A549 (cell line): ENCODE measurements around the gene PFN3. TPM values are rescaled to one million over a fixed set of nuclear protein-coding genes. Genes with fewer than 3 reads are reported as not detected.

Source experiments
- ATAC-seq, 2 experiments: fragments of 200-7000 bp in 1 of 2; fragments of >200 bp in 1 of 2; cut with Nextera tagmentation in 1 of 2; cut with Tn5 transposase in 1 of 2; 3 replicates each; pipeline versions ENCODE4 v1.8.0 to v1.9.1; 2018 to 2020; ENCODE audit warnings: mild to moderate bottlenecking in 1 of 2, moderate library complexity in 1 of 2
- CTCF ChIA-PET: fragments of 300-600 bp; sonication (Branson Sonifier 250); formaldehyde crosslinking; extraction: SDS; loops from one replicate; lab custom pipeline; 2021; ENCODE audit warnings: antibody characterized with exemption, inconsistent platforms; lab: Yijun Ruan, JAX
- POLR2A ChIA-PET: fragments of 350-600 bp; formaldehyde crosslinking; extraction: SDS; loops from one replicate; lab custom pipeline; 2021; ENCODE audit warnings: antibody characterized with exemption, inconsistent platforms; lab: Yijun Ruan, JAX
- DNase-seq, 2 experiments: peaks; one replicate each; pipeline versions ENCODE4 v3.0.0 to v3.0.0-alpha.2; 2011 to 2016; ENCODE audit warnings: low read depth in 1 of 2, low spot score in 1 of 2
- FAIRE-seq: peaks from 2 replicates; lab custom pipeline; 2011; peaks lifted over from hg19 to GRCh38; lab: Jason Lieb, UNC
- H3K27ac ChIP-seq, 2 experiments: fragments of >200 bp; sonication (Bioruptor Twin); formaldehyde crosslinking; 3 replicates each; pipeline ENCODE4 v1.5.1; 2016 to 2017
- H3K4me1 ChIP-seq: fragments of >200 bp; sonication (Bioruptor Twin); formaldehyde crosslinking; 3 replicates; pipeline ENCODE4 v1.6.1; 2016
- H3K4me2 ChIP-seq: fragments of >200 bp; sonication (Bioruptor Twin); formaldehyde crosslinking; 3 replicates; pipeline ENCODE4 v1.6.1; 2016
- H3K4me3 ChIP-seq: fragments of >200 bp; sonication (Bioruptor Twin); formaldehyde crosslinking; 3 replicates; pipeline ENCODE4 v1.5.1; 2016
- H3K9me3 ChIP-seq: fragments of >200 bp; sonication (Bioruptor Twin); formaldehyde crosslinking; 3 replicates; pipeline ENCODE4 v1.6.1; 2016
- CBX8 ChIP-seq: fragments of 200-600 bp; sonication (generic); IDR thresholded peaks from 2 replicates; pipeline ENCODE4 v1.6.1; 2016
- EHF ChIP-seq: fragments of 250-450 bp; sonication (Bioruptor Pico); IDR thresholded peaks from 2 replicates; pipeline ENCODE4 v1.5.0; 2020; ENCODE audit warnings: mild to moderate bottlenecking
- EHMT2 ChIP-seq: fragments of 200-600 bp; sonication (generic); IDR thresholded peaks from 2 replicates; pipeline ENCODE4 v1.6.1; 2016; ENCODE audit warnings: antibody characterized with exemption, low read depth, mild to moderate bottlenecking, moderate library complexity
- EP300 ChIP-seq, 2 experiments: fragments of >200 bp; sonication (Bioruptor Twin); formaldehyde crosslinking; IDR thresholded peaks; 2 replicates in 1 of 2; 3 replicates in 1 of 2; pipeline ENCODE4 v1.6.1; 2016 to 2017
- ESRRA ChIP-seq: fragments of 150-350 bp; IDR thresholded peaks from 2 replicates; pipeline ENCODE4 v1.6.1; 2014; ENCODE audit warnings: mild to moderate bottlenecking, low read length, borderline replicate concordance
- FOSB ChIP-seq: fragments of 250-450 bp; sonication (Bioruptor Pico); IDR thresholded peaks from 2 replicates; pipeline ENCODE4 v1.5.0; 2020; ENCODE audit warnings: mild to moderate bottlenecking, moderate library complexity
- FOXS1 ChIP-seq: fragments of 250-450 bp; sonication (Bioruptor Pico); IDR thresholded peaks from 2 replicates; pipeline ENCODE4 v1.5.0; 2020; ENCODE audit warnings: mild to moderate bottlenecking, moderate library complexity
- HOXA7 ChIP-seq: fragments of 250-450 bp; sonication (Bioruptor Pico); IDR thresholded peaks from 2 replicates; pipeline ENCODE4 v1.5.0; 2020; ENCODE audit warnings: mild to moderate bottlenecking, moderate library complexity
- HOXB13 ChIP-seq: fragments of 250-450 bp; sonication (Bioruptor Pico); IDR thresholded peaks from 2 replicates; pipeline ENCODE4 v1.5.0; 2020; ENCODE audit warnings: low read depth, mild to moderate bottlenecking, moderate library complexity
- JUNB ChIP-seq: fragments of >200 bp; sonication (Bioruptor Twin); formaldehyde crosslinking; IDR thresholded peaks from 2 replicates; pipeline ENCODE4 v1.6.1; 2016
- MAFK ChIP-seq: fragments of 450-650 bp; IDR thresholded peaks from 2 replicates; pipeline ENCODE4 v1.6.1; 2014; ENCODE audit not compliant: partially characterized antibody
- MAZ ChIP-seq: fragments of 150-350 bp; IDR thresholded peaks from 2 replicates; pipeline ENCODE4 v1.6.1; 2014; ENCODE audit warnings: antibody characterized with exemption, low read depth, low read length, borderline replicate concordance
- NFE2L2 ChIP-seq: fragments of 150-350 bp; conservative IDR thresholded peaks from 2 replicates; pipeline ENCODE4 v1.6.1; 2014; ENCODE audit warnings: low read length
- NPAS2 ChIP-seq: fragments of 250-450 bp; sonication (Bioruptor Pico); IDR thresholded peaks from 2 replicates; pipeline ENCODE4 v1.8.0; 2022; ENCODE audit warnings: mild to moderate bottlenecking, moderate library complexity, borderline replicate concordance
- NR3C1 ChIP-seq: fragments of >200 bp; sonication (Bioruptor Twin); formaldehyde crosslinking; IDR thresholded peaks from 3 replicates; pipeline ENCODE4 v1.6.1; 2017
- PHF8 ChIP-seq: fragments of 200-600 bp; sonication (generic); IDR thresholded peaks from 2 replicates; pipeline ENCODE4 v1.6.1; 2016; ENCODE audit warnings: low read depth, mild to moderate bottlenecking, antibody characterized with exemption, moderate library complexity, borderline replicate concordance
- POLR2A ChIP-seq: IDR thresholded peaks from 2 replicates; pipeline ENCODE4 v1.6.1; 2012; ENCODE audit warnings: mild to moderate bottlenecking, low read length
- POLR2AphosphoS2 ChIP-seq: conservative IDR thresholded peaks from 2 replicates; pipeline ENCODE4 v1.6.1; 2012; ENCODE audit warnings: low read length, improper control_type of control experiment, inconsistent platforms
- RCOR1 ChIP-seq: fragments of 150-350 bp; IDR thresholded peaks from 2 replicates; pipeline ENCODE4 v1.6.1; 2014; ENCODE audit warnings: antibody characterized with exemption, low read length, low read depth
- RNF2 ChIP-seq: fragments of 200-600 bp; sonication (generic); IDR thresholded peaks from 2 replicates; pipeline ENCODE4 v1.6.1; 2016; ENCODE audit warnings: low read depth, mild to moderate bottlenecking, antibody characterized with exemption, moderate library complexity, borderline replicate concordance
- WGBS: methylation state at CpG from one replicate; pipeline ENCODE4 v1.1.6; 2017; ENCODE audit errors: missing lambda C conversion rate; 5-methylcytosine and 5-hydroxymethylcytosine counted together
- polyA plus RNA-seq, 4 experiments: library from polyadenylated mRNA; depleted of rRNA in 3 of 4; stranded (reverse); fragments of >200 nt; fragmentation: RNase III in 1 of 4; extraction: RNeasy Plus Mini Kit Qiagen cat#74134 plus additional on column Dnase treatment in 1 of 4; gene quantifications; 2 replicates in 3 of 4; 3 replicates in 1 of 4; pipeline ENCODE4 v1.2.3, GENCODE V29; 2011 to 2017
- TF ChIP-seq, protein P1 (sequence below): fragments of 250-450 bp; sonication (Bioruptor Pico); IDR thresholded peaks from 2 replicates; pipeline ENCODE4 v1.5.0; 2021; ENCODE audit warnings: mild to moderate bottlenecking, moderate library complexity, borderline replicate concordance
- TF ChIP-seq, protein P2 (sequence below): IDR thresholded peaks from 2 replicates; pipeline ENCODE4 v1.6.1; 2012
- TF ChIP-seq, protein P3 (sequence below): fragments of 200-600 bp; sonication (generic); IDR thresholded peaks from 2 replicates; pipeline ENCODE4 v1.6.1; 2016; ENCODE audit warnings: antibody characterized with exemption, mild to moderate bottlenecking, moderate library complexity
- TF ChIP-seq, protein P4 (sequence below): IDR thresholded peaks from 2 replicates; pipeline ENCODE4 v1.6.1; 2012; ENCODE audit warnings: low read depth, borderline replicate concordance
- TF ChIP-seq, protein P5 (sequence below): fragments of >200 bp; sonication (Bioruptor Twin); formaldehyde crosslinking; IDR thresholded peaks from 2 replicates; pipeline ENCODE4 v1.6.1; 2016

The PFN3 gene
- polyA plus RNA-seq, 2 of the 4 experiments (the other 2 are of a cell fraction): not detected

DNA sequence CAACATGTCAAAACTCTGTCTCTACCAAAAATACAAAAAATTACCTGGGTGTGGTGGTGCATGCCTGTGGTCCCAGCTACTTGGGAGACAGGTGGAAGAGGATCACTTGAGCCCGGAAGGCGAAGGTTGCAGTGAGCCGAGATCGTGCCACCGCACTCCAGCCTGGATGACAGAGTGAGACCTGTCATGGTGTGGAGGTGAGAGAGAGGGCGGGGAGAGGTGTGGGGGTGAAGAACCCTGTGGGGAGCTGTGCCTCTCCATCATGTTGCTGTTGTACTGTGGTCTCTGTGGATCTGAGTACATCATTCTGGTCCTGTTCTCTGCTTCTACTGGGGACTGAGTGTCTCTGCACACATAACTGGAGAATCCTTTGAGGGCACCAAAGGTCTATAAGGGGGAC is 27.6 kb downstream of the PFN3 start:
- ChIA-PET CTCF (interaction anchor here (0.6 to 33.9 kb wide), 6 partner anchors 14 to 262 kb away, joined by 3 to 1107 read pairs (median 13); partner anchors contain the start of genes F12, PFN3 and SLC34A1), POLR2A (no interaction called here)
- DNase-seq: no peak
- Histone ChIP-seq H3K27ac (no peak overlapping the region), H3K9me3 (no peaks in the 10 kb centered on the region), H3K4me2 (no peak overlapping the region), H3K4me3 (no peak overlapping the region), H3K4me1 (peaks cover 17% of the 10 kb centered on the region; the same call in 2 of the 3 replicates)
- TF ChIP-seq POLR2A: no peak
- TF ChIP-seq, protein P1, sequence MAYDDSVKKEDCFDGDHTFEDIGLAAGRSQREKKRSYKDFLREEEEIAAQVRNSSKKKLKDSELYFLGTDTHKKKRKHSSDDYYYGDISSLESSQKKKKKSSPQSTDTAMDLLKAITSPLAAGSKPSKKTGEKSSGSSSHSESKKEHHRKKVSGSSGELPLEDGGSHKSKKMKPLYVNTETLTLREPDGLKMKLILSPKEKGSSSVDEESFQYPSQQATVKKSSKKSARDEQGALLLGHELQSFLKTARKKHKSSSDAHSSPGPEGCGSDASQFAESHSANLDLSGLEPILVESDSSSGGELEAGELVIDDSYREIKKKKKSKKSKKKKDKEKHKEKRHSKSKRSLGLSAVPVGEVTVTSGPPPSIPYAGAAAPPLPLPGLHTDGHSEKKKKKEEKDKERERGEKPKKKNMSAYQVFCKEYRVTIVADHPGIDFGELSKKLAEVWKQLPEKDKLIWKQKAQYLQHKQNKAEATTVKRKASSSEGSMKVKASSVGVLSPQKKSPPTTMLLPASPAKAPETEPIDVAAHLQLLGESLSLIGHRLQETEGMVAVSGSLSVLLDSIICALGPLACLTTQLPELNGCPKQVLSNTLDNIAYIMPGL (CRISPR knock-in tag): no peak
- no peak for TF ChIP-seq NPAS2 (CRISPR knock-in tag)
- no peak for TF ChIP-seq RNF2
- TF ChIP-seq FOXS1 (CRISPR knock-in tag): no peak
- no peak for TF ChIP-seq EP300 (IDR thresholded peaks at IDR 0.05)
- no peak for TF ChIP-seq POLR2AphosphoS2
- TF ChIP-seq JUNB: no peak
- TF ChIP-seq, protein P2, sequence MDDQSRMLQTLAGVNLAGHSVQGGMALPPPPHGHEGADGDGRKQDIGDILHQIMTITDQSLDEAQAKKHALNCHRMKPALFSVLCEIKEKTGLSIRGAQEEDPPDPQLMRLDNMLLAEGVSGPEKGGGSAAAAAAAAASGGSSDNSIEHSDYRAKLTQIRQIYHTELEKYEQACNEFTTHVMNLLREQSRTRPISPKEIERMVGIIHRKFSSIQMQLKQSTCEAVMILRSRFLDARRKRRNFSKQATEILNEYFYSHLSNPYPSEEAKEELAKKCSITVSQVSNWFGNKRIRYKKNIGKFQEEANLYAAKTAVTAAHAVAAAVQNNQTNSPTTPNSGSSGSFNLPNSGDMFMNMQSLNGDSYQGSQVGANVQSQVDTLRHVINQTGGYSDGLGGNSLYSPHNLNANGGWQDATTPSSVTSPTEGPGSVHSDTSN: no peak
- TF ChIP-seq NR3C1: no peak
- no peak for TF ChIP-seq PHF8
- no peak for TF ChIP-seq HOXA7 (CRISPR knock-in tag)
- no peak for FAIRE-seq
- 74% methylated on average over 6 of the region's 6 CpGs for WGBS
- no peak for ATAC-seq

DNA sequence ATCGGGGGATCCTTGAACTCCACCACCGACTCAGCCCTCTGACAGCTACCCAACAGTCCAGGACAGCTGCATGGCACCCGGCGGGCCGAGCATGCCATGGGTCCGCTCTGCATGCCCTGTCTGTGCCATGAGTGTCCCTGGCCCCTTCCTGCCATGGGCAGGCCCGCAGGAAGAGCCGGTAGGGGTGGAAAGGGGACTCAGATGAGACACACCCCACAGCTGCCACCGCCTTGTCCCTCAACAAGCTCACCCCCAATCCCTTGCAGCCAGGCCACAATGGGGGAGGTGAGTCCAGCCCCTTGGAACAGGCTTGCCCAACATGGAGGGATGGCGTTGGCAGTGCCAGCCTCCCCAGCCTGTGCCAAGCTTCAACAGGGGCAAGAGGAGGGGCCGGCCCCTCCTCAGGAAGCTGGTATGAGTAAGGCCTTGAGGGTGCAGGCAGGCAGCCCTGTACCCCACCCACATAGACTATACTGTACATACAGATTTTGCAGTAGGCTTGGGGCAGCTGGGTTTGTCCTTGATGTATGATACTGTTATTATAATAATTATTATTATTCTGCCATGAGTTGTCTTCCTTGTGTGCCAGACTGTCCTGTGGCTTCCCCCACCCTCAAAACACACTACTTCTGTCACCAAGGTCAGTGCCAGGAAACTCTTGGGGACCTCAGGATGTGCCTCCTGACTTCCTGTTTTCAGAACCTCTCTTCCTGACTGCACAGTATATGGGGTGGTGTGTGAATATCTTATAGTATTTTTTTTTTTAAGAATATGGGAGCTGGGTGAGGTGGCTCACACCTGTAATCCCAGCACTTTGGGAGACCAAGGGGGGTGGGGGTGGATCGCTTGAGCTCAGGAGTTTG is 28.2 kb downstream of the PFN3 start:
- H3K9me3 ChIP-seq: no peaks in the 10 kb centered on the region
- ChIA-PET POLR2A (no interaction called here), CTCF (interaction anchor here (0.6 to 33.9 kb wide), 10 partner anchors 13 to 261 kb away, joined by 3 to 1107 read pairs (median 6); partner anchors contain the start of genes F12, LMAN2, PFN3 and SLC34A1)
- no peak for FAIRE-seq
- TF ChIP-seq FOXS1 (CRISPR knock-in tag) (no peak), MAFK (no peak), RCOR1 (no peak), CBX8 (no peak), FOSB (CRISPR knock-in tag) (no peak), EHF (CRISPR knock-in tag) (no peak), NFE2L2 (no peak), MAZ (no peak), HOXA7 (CRISPR knock-in tag) (no peak), HOXB13 (CRISPR knock-in tag) (no peak), EHMT2 (no peak), ESRRA (no peak)
- TF ChIP-seq, protein P3, sequence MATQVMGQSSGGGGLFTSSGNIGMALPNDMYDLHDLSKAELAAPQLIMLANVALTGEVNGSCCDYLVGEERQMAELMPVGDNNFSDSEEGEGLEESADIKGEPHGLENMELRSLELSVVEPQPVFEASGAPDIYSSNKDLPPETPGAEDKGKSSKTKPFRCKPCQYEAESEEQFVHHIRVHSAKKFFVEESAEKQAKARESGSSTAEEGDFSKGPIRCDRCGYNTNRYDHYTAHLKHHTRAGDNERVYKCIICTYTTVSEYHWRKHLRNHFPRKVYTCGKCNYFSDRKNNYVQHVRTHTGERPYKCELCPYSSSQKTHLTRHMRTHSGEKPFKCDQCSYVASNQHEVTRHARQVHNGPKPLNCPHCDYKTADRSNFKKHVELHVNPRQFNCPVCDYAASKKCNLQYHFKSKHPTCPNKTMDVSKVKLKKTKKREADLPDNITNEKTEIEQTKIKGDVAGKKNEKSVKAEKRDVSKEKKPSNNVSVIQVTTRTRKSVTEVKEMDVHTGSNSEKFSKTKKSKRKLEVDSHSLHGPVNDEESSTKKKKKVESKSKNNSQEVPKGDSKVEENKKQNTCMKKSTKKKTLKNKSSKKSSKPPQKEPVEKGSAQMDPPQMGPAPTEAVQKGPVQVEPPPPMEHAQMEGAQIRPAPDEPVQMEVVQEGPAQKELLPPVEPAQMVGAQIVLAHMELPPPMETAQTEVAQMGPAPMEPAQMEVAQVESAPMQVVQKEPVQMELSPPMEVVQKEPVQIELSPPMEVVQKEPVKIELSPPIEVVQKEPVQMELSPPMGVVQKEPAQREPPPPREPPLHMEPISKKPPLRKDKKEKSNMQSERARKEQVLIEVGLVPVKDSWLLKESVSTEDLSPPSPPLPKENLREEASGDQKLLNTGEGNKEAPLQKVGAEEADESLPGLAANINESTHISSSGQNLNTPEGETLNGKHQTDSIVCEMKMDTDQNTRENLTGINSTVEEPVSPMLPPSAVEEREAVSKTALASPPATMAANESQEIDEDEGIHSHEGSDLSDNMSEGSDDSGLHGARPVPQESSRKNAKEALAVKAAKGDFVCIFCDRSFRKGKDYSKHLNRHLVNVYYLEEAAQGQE: no peak
- TF ChIP-seq, protein P4, sequence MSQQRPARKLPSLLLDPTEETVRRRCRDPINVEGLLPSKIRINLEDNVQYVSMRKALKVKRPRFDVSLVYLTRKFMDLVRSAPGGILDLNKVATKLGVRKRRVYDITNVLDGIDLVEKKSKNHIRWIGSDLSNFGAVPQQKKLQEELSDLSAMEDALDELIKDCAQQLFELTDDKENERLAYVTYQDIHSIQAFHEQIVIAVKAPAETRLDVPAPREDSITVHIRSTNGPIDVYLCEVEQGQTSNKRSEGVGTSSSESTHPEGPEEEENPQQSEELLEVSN: no peak
- TF ChIP-seq, protein P5, sequence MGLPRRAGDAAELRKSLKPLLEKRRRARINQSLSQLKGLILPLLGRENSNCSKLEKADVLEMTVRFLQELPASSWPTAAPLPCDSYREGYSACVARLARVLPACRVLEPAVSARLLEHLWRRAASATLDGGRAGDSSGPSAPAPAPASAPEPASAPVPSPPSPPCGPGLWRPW: no peak
- TF ChIP-seq, protein P1 (CRISPR knock-in tag): no peak
- no peak for ATAC-seq
- 78% methylated on average over 10 of the region's 12 CpGs for WGBS
- no peak overlapping the region for H3K4me3 ChIP-seq
- H3K4me1 ChIP-seq: peaks cover 17% of the 10 kb centered on the region; the same call in 2 of the 3 replicates
- peak overlapping the region in 1 of 2 experiments; percentile 89; a peak in 2 of 6 replicates for H3K27ac ChIP-seq
- peak overlapping the region; percentile 100 for H3K4me2 ChIP-seq
- DNase-seq: no peak
